LNCaP clone FGC (cell line): Measurements from ENCODE around the gene LRP4.
"Not testable (repeated sequence)": the region's sequence is repeated elsewhere in the genome, so short reads cannot be mapped to it uniquely, and the experiment has no call there.

Source experiments
- DNase-seq: peaks from one replicate; pipeline ENCODE4 v3.0.0-alpha.2; 2011; ENCODE audit warnings: low read depth
- H3K4me3 ChIP-seq: 2 replicates; pipeline ENCODE4 v1.5.1; 2011; ENCODE audit warnings: mild to moderate bottlenecking, low read depth, low read length, control low read depth
- TF ChIP-seq, protein P1 (sequence below): IDR thresholded peaks from 2 replicates; pipeline ENCODE4 v1.5.1; 2012; ENCODE audit warnings: mild to moderate bottlenecking; ENCODE audit not compliant: control insufficient read depth, insufficient read depth; ENCODE audit errors: extremely low read depth

The LRP4 gene

GRCh38 chr11:46918083-46918787 lies at the start of gene LRP4:
TSS of gene LRP4 (minus strand) at chr11:46918550. CDS start at chr11:46918379, 171 bp downstream.
- no peak within 1 kb of the TSS for H3K4me3 ChIP-seq
- TF ChIP-seq, protein P1, sequence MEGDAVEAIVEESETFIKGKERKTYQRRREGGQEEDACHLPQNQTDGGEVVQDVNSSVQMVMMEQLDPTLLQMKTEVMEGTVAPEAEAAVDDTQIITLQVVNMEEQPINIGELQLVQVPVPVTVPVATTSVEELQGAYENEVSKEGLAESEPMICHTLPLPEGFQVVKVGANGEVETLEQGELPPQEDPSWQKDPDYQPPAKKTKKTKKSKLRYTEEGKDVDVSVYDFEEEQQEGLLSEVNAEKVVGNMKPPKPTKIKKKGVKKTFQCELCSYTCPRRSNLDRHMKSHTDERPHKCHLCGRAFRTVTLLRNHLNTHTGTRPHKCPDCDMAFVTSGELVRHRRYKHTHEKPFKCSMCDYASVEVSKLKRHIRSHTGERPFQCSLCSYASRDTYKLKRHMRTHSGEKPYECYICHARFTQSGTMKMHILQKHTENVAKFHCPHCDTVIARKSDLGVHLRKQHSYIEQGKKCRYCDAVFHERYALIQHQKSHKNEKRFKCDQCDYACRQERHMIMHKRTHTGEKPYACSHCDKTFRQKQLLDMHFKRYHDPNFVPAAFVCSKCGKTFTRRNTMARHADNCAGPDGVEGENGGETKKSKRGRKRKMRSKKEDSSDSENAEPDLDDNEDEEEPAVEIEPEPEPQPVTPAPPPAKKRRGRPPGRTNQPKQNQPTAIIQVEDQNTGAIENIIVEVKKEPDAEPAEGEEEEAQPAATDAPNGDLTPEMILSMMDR = peak; percentile 44
- DNase-seq = no peak

GRCh38 chr11:46967962-46968361 lies 49.6 kb upstream of the LRP4 start:
- no peak overlapping the region for H3K4me3 ChIP-seq
- TF ChIP-seq, protein P1 = no peak
- no peak for DNase-seq

DNA sequence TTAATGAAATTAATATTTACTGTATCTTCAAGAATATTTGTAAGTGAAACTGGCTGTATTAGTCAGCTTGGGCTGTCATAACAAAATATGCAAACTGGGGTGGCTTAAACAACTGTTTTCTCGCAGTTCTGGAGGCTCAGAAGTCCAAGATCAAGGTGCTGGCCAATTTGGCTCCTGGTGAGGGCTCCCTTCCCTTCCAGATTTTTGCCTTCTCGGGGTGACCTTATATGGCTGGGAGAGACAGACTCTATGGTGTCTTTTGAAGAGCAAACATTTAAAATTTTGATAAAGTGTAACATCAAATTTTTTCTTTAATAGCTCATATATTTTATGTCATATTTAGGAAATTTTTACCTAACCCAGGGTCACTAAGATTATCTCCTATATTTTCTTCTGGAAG lies 48.4 kb upstream of the LRP4 start:
- TF ChIP-seq, protein P1 = no peak
- DNase-seq = no peak
- H3K4me3 ChIP-seq = no peak overlapping the region

GRCh38 chr11:46963844-46964243 lies 45.5 kb upstream of the LRP4 start:
- TF ChIP-seq, protein P1 = no peak
- DNase-seq = no peak
- H3K4me3 ChIP-seq = no peak overlapping the region

DNA sequence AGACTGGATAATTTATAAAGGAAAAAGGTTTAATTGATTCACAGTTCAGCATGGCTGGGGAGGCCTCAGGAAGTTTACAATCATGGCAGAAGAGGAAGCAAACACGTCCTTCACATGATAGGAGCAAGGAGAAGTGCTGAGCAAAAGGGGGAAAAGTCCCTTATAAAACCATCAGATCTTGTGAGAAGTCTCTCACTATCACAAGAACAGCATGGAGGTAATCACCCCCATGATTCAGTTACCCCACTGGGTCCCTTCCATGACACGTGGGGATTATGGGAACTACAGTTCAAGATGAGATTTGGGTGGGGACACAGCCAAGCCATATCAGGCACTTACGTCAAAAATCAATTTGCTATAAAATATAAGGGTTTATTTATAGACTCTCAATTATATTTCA lies 43.5 kb upstream of the LRP4 start:
- not testable (repeated sequence) for H3K4me3 ChIP-seq, DNase-seq

GRCh38 chr11:46961041-46961440 lies 42.7 kb upstream of the LRP4 start:
- TF ChIP-seq, protein P1 = no peak
- H3K4me3 ChIP-seq = no peak overlapping the region
- DNase-seq = no peak

DNA sequence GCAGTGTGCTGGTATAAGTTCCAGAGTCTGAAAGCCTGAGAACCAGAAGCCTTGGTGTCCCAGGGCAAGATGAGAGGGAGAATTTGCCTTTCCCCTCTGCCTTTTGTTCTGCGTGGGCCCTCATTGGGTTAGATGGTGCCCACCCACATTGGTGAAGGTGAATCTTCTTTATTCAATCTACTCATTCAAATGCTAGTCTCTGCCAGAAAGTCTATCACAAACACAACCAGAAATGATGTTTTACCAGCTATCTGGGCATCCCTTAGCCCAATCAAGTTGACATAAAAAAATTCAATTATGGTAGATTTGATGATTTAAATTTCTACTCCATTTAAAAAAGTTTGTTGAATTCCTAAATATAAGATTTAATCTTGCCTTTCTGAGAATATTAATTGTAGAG lies 40.4 kb upstream of the LRP4 start:
- H3K4me3 ChIP-seq = no peak overlapping the region
- TF ChIP-seq, protein P1 = no peak

More for the DNA sequence above, 40.4 kb upstream of the LRP4 start:
- DNase-seq = no peak
